ENCODE data around the gene C10orf95. TPM values are rescaled to one million over a fixed set of nuclear protein-coding genes. Genes with fewer than 3 reads are reported as not detected.
A peak's percentile ranks its signal among the peaks of the same experiment; 100 is the strongest.

C10orf95 gene
- polyA plus RNA-seq, 1 experiment, result not detected

- H3K4me3 ChIP-seq (ENCODE audit: low read depth, low read length), result peak overlapping the region; percentile 92
- ChIA-PET CTCF (interaction anchor here (0.8 to 5.0 kb wide), 4 partner anchors 20 to 250 kb away, joined by 4 to 33 read pairs (median 8); no protein-coding TSS in a partner anchor), POLR2A (interaction anchor here (0.8 to 3.3 kb wide), 4 partner anchors 12 to 251 kb away, joined by 3 to 31 read pairs (median 8); partner anchors contain the start of gene CUEDC2)
- peak overlapping the region; percentile 84 for H3K27ac ChIP-seq (ENCODE audit: low read depth, low read length)
- peaks cover 27% of the 10 kb centered on the region for H3K27me3 ChIP-seq (ENCODE audit: control insufficient read depth, insufficient read depth, low read length)
- TF ChIP-seq CTCF (IDR thresholded peaks at IDR 0.05; ENCODE audit: low read depth, low read length), result no peak
- DNase-seq (ENCODE audit: low read depth, low spot score), result no peak
- H3K9me3 ChIP-seq (ENCODE audit: control insufficient read depth, insufficient read depth, low read length), result no peaks in the 10 kb centered on the region; the same call in 1 of the 2 replicates
Observed at GRCh38 chr10:102420181-102420713, 31.1 kb downstream of the C10orf95 start.

GRCh38 chr10:102419269-102420180 is 31.8 kb downstream of the C10orf95 start:
- no peaks in the 10 kb centered on the region; the same call in 1 of the 2 replicates for H3K9me3 ChIP-seq (ENCODE audit: control insufficient read depth, insufficient read depth, low read length)
- no peak overlapping the region for H3K27ac ChIP-seq (ENCODE audit: low read depth, low read length)
- H3K27me3 ChIP-seq (ENCODE audit: control insufficient read depth, insufficient read depth, low read length), result peaks cover 35% of the 10 kb centered on the region
- peak overlapping the region; percentile 92 for H3K4me3 ChIP-seq (ENCODE audit: low read depth, low read length)
- no peak for DNase-seq (ENCODE audit: low read depth, low spot score)
- ChIA-PET POLR2A (no interaction called here), CTCF (interaction anchor here (0.8 to 5.0 kb wide), 4 partner anchors 20 to 250 kb away, joined by 4 to 33 read pairs (median 8); no protein-coding TSS in a partner anchor)
- TF ChIP-seq CTCF (IDR thresholded peaks at IDR 0.05; ENCODE audit: low read depth, low read length), result no peak

- Histone ChIP-seq H3K27me3 (ENCODE audit: control insufficient read depth, insufficient read depth, low read length) (peaks cover 38% of the 10 kb centered on the region), H3K9me3 (ENCODE audit: control insufficient read depth, insufficient read depth, low read length) (no peaks in the 10 kb centered on the region; the same call in 1 of the 2 replicates), H3K4me3 (ENCODE audit: low read depth, low read length) (peak within 1 kb of the TSS; percentile 92), H3K27ac (ENCODE audit: low read depth, low read length) (no peak within 1 kb of the TSS)
- POLR2A ChIA-PET, result no interaction called here
- no peak for TF ChIP-seq CTCF (IDR thresholded peaks at IDR 0.05; ENCODE audit: low read depth, low read length)
- CTCF ChIA-PET, result no interaction called here
- no peak for DNase-seq (ENCODE audit: low read depth, low spot score)
Observed at GRCh38 chr10:102418622-102419268, 32.6 kb downstream of the C10orf95 start, which contains the start of gene PSD. Gene PSD (minus strand): TSS chr10:102418785. CDS start chr10:102417038, 1,747 bp downstream.

GRCh38 chr10:102416695-102417094 is 34.6 kb downstream of the C10orf95 start:
- DNase-seq (ENCODE audit: low read depth, low spot score), result no peak
- CTCF ChIA-PET, result no interaction called here
- no peaks in the 10 kb centered on the region; the same call in 1 of the 2 replicates for H3K9me3 ChIP-seq (ENCODE audit: control insufficient read depth, insufficient read depth, low read length)
- TF ChIP-seq CTCF (IDR thresholded peaks at IDR 0.05; ENCODE audit: low read depth, low read length), result no peak
- H3K27ac ChIP-seq (ENCODE audit: low read depth, low read length), result no peak overlapping the region
- H3K4me3 ChIP-seq (ENCODE audit: low read depth, low read length), result no peak overlapping the region
- POLR2A ChIA-PET, result interaction anchor here (0.5 kb wide), 1 partner anchor 16 kb away, joined by 4 read pairs; no protein-coding TSS in a partner anchor
- H3K27me3 ChIP-seq (ENCODE audit: control insufficient read depth, insufficient read depth, low read length), result peaks cover 56% of the 10 kb centered on the region
